ENCODE results near the gene SORBS2.

The SORBS2 gene

DNA sequence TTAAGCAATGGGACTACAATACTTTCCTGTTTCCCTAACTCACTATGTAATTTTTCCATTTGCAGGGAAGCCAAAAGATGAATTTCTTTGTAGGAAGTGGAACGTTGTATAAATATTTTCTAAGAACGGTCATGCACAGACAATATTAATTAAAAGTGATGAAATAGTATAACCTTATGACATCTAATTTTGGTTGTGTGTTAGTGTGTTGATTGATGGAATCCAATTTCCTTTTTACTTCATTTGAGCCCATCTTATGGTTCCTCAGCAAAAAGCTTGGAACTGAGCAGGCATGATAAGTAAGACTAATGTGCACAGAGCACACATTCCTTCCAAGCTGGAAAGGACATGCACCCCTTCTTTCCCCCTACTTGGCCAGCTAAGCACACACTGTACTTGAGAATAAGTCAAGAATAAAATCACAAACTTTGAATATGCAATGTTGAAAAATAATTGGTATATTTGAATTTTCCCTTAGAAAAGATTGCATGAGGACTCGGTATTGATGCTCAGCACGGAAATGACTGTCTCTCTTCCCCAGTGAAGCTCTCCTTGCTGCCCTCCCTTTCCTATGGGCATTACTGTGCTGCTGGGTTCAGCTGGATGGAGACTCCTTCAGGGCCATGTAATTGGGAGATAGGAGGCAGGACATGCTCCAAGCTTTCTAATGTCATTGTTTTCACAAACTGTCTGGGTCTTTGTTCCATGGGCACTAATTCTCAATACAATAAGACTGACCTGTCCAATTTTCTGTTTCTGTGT lies 257.4 kb downstream of the SORBS2 start:
- DNase-seq: no peak
- no peaks in the 10 kb centered on the region for H3K27me3 ChIP-seq (replicated peaks)
- no peak overlapping the region for H3K27ac ChIP-seq
- TF ChIP-seq CTCF (IDR thresholded peaks at IDR 0.05; ENCODE audit: low read depth, low read length, missing control alignments): no peak
- in situ Hi-C loops (cut with HindIII; ENCODE audit: low pct_ligation_motif_present, low sequenced_read_pairs): no loop called here
- H3K36me3 ChIP-seq (replicated peaks): no peaks in the 10 kb centered on the region
- H3K4me3 ChIP-seq (ENCODE audit: low read depth, low read length): no peak overlapping the region

GRCh38 chr4:185552254-185552653 lies 259.7 kb downstream of the SORBS2 start:
- TF ChIP-seq CTCF (IDR thresholded peaks at IDR 0.05; ENCODE audit: low read depth, low read length, missing control alignments): no peak
- in situ Hi-C loops (cut with HindIII; ENCODE audit: low pct_ligation_motif_present, low sequenced_read_pairs): no loop called here
- no peak overlapping the region for H3K4me3 ChIP-seq (ENCODE audit: low read depth, low read length)
- H3K27ac ChIP-seq: no peak overlapping the region
- H3K36me3 ChIP-seq (replicated peaks): no peaks in the 10 kb centered on the region
- H3K27me3 ChIP-seq (replicated peaks): no peaks in the 10 kb centered on the region
- no peak for DNase-seq

- TF ChIP-seq CTCF (IDR thresholded peaks at IDR 0.05; ENCODE audit: low read depth, low read length, missing control alignments): no peak
- in situ Hi-C loops (cut with HindIII; ENCODE audit: low pct_ligation_motif_present, low sequenced_read_pairs): no loop called here
These were observed 261.1 kb downstream of the SORBS2 start for GRCh38 chr4:185550933-185551332.

GRCh38 chr4:185549095-185549639 lies 262.8 kb downstream of the SORBS2 start:
- TF ChIP-seq CTCF (IDR thresholded peaks at IDR 0.05; ENCODE audit: low read depth, low read length, missing control alignments): no peak
- in situ Hi-C loops (cut with HindIII; ENCODE audit: low pct_ligation_motif_present, low sequenced_read_pairs): no loop called here
- Histone ChIP-seq H3K27me3 (replicated peaks) (no peaks in the 10 kb centered on the region), H3K36me3 (replicated peaks) (no peaks in the 10 kb centered on the region), H3K4me3 (ENCODE audit: low read depth, low read length) (no peak overlapping the region), H3K27ac (no peak overlapping the region)
- DNase-seq: no peak

More at GRCh38 chr4:185550933-185551332, 261.1 kb downstream of the SORBS2 start:
- no peaks in the 10 kb centered on the region for H3K36me3 ChIP-seq (replicated peaks)
- no peaks in the 10 kb centered on the region for H3K27me3 ChIP-seq (replicated peaks)
- DNase-seq: no peak
- H3K4me3 ChIP-seq (ENCODE audit: low read depth, low read length): no peak overlapping the region
- no peak overlapping the region for H3K27ac ChIP-seq

DNA sequence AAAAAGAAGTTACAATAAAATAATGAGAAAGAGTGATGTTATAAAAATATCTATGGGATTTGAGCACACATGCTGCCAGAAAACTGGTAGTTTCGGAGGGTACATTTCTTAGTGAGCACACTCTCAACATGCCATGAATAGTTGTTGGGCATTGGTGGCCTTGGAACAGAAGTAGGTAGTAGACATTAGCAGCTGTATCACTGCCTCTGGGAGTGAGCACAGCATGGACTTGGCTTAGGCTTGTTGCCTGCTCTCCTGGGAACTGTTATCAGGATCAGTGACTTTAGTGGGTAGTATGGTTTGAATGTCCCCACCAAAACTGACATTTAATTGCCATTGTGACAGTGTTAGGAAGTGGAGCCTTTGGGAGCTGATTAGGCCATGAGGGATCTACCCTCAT lies 263.4 kb downstream of the SORBS2 start:
- Histone ChIP-seq H3K27ac (no peak overlapping the region), H3K4me3 (ENCODE audit: low read depth, low read length) (no peak overlapping the region), H3K27me3 (replicated peaks) (no peaks in the 10 kb centered on the region), H3K36me3 (replicated peaks) (no peaks in the 10 kb centered on the region)
- DNase-seq: no peak
- no peak for TF ChIP-seq CTCF (IDR thresholded peaks at IDR 0.05; ENCODE audit: low read depth, low read length, missing control alignments)
- in situ Hi-C loops (cut with HindIII; ENCODE audit: low pct_ligation_motif_present, low sequenced_read_pairs): no loop called here

Measured in brain microvascular endothelial cell (primary cell).